CD4-positive, alpha-beta T cell treated with Interferon alpha-2 for 1 hour (primary cell): ENCODE data around the gene EIPR1.
A peak's percentile ranks its signal among the peaks of the same experiment; 100 is the strongest.

Experiments used
- DNase-seq, 2 donors: peaks; one replicate each; pipeline ENCODE4 v3.0.0-alpha.2; 2020 to 2022

The EIPR1 gene

GRCh38 chr2:3264010-3264744, 113.4 kb downstream of the EIPR1 start:
- DNase-seq, result peak in 1 of 2 donors; percentile 19

GRCh38 chr2:3263487-3263886, 114.1 kb downstream of the EIPR1 start:
- no peak for DNase-seq

- no peak for DNase-seq
These were observed 114.9 kb downstream of the EIPR1 start for GRCh38 chr2:3262437-3263388.

- DNase-seq, result no peak
These were observed 116.1 kb downstream of the EIPR1 start for GRCh38 chr2:3261511-3261910.

GRCh38 chr2:3260959-3261358, 116.7 kb downstream of the EIPR1 start:
- no peak for DNase-seq

GRCh38 chr2:3257826-3258225, 119.8 kb downstream of the EIPR1 start:
- DNase-seq, result no peak

- DNase-seq, result no peak
These were observed 120.5 kb downstream of the EIPR1 start for GRCh38 chr2:3257166-3257565.

GRCh38 chr2:3256605-3257004, 121.0 kb downstream of the EIPR1 start:
- no peak for DNase-seq

GRCh38 chr2:3256157-3256556, 121.5 kb downstream of the EIPR1 start:
- no peak for DNase-seq

GRCh38 chr2:3254442-3254941, 123.1 kb downstream of the EIPR1 start:
- no peak for DNase-seq

GRCh38 chr2:3253913-3254441, 123.6 kb downstream of the EIPR1 start:
- DNase-seq, result no peak

- DNase-seq, result no peak
These were observed 125.7 kb downstream of the EIPR1 start for GRCh38 chr2:3251946-3252345.

- no peak for DNase-seq
These were observed 128.1 kb downstream of the EIPR1 start for GRCh38 chr2:3249476-3249962.

GRCh38 chr2:3248754-3249475, 128.7 kb downstream of the EIPR1 start:
- DNase-seq, result no peak

- DNase-seq, result no peak
These were observed 130.5 kb downstream of the EIPR1 start for GRCh38 chr2:3246928-3247714.

GRCh38 chr2:3246406-3246805, 131.2 kb downstream of the EIPR1 start:
- DNase-seq, result no peak

- no peak for DNase-seq
These were observed 133.1 kb downstream of the EIPR1 start for GRCh38 chr2:3244486-3244885.

- DNase-seq, result no peak
These were observed 133.8 kb downstream of the EIPR1 start for GRCh38 chr2:3243804-3244203.

GRCh38 chr2:3242747-3243369, 134.8 kb downstream of the EIPR1 start:
- DNase-seq, result peak; percentile 37 to 66

GRCh38 chr2:3241971-3242746, 135.5 kb downstream of the EIPR1 start:
- DNase-seq, result no peak
